ENCODE measurements around the gene AGBL4. TPM values are rescaled to one million over a fixed set of nuclear protein-coding genes. Genes with fewer than 3 reads are reported as not detected.

Gene AGBL4
- total and polyA plus RNA-seq, 11 donors: 0.40 to 1.4 (median 0.54) TPM; not detected in 3

DNA sequence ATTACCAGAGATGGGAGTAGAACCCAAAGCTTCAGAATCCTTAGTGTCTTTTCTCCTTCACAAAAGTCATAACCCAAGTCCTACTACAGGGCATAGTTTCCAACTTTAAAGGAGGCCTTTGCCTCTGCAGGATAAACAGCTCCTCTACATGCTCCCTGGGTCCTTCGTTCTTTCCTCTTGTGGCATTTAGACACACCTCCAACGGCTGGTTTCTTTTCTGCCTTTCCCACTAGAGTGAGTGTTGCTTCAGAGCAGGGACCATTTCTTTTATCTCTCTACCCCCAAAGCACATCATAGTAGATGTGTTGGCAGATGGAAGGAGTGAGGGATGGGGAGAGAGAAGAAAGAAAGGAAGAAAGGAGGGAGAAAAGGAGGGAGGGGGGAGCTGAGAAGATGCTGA, 1407.0 kb downstream of the AGBL4 start:
- Histone ChIP-seq H3K27me3 (peaks cover 0 to 10% (median 0%) of the 10 kb centered on the region in 9 donors), H3K4me3 (no peak overlapping the region), H3K9me3 (no peaks in the 10 kb centered on the region), H3K36me3 (no peaks in the 10 kb centered on the region), H3K4me1 (peaks cover 0 to 11% (median 0%) of the 10 kb centered on the region in 12 donors), H3K27ac (no peak overlapping the region)
- TF ChIP-seq POLR2A (IDR thresholded peaks at IDR 0.05): no peak
- TF ChIP-seq, protein P1, sequence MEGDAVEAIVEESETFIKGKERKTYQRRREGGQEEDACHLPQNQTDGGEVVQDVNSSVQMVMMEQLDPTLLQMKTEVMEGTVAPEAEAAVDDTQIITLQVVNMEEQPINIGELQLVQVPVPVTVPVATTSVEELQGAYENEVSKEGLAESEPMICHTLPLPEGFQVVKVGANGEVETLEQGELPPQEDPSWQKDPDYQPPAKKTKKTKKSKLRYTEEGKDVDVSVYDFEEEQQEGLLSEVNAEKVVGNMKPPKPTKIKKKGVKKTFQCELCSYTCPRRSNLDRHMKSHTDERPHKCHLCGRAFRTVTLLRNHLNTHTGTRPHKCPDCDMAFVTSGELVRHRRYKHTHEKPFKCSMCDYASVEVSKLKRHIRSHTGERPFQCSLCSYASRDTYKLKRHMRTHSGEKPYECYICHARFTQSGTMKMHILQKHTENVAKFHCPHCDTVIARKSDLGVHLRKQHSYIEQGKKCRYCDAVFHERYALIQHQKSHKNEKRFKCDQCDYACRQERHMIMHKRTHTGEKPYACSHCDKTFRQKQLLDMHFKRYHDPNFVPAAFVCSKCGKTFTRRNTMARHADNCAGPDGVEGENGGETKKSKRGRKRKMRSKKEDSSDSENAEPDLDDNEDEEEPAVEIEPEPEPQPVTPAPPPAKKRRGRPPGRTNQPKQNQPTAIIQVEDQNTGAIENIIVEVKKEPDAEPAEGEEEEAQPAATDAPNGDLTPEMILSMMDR (IDR thresholded peaks at IDR 0.05): no peak
- ATAC-seq (no peak), DNase-seq (no peak)
- WGBS, 4 donors: 56 to 69% (median 64%) methylated on average over 2 of the region's 2 CpGs
- intact Hi-C loops (cut with DNase I): no loop called here

DNA sequence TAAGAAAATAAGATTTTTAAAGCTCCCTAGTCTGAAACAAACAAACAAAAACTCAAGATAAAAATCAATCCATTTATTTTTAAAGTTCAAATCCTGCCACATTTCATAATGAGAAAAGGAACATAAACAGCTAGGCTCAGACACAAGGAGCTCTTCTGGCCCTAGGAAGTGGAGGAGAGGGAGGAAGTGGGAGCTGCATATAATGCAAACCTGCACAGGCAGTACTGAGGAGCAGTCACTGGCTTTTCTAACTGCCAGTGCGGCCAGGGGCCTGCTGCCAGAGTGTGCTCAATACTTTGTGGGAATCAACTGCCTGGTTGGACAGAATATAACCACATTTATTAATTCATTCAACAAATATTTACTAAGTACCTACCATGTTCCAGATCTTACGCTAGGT, 1411.9 kb downstream of the AGBL4 start:
- Histone ChIP-seq H3K36me3 (no peaks in the 10 kb centered on the region), H3K27ac (no peak overlapping the region), H3K27me3 (no peaks in the 10 kb centered on the region), H3K9me3 (no peaks in the 10 kb centered on the region), H3K4me1 (peaks cover 0 to 10% (median under 1%) of the 10 kb centered on the region in 12 donors), H3K4me3 (no peak overlapping the region)
- DNase-seq (no peak), ATAC-seq (no peak)
- intact Hi-C loops (cut with DNase I): no loop called here
- WGBS, 4 donors: 70 to 87% (median 81%) methylated on average over 2 of the region's 2 CpGs
- TF ChIP-seq POLR2A (IDR thresholded peaks at IDR 0.05): no peak
- TF ChIP-seq, protein P1 (IDR thresholded peaks at IDR 0.05): no peak

DNA sequence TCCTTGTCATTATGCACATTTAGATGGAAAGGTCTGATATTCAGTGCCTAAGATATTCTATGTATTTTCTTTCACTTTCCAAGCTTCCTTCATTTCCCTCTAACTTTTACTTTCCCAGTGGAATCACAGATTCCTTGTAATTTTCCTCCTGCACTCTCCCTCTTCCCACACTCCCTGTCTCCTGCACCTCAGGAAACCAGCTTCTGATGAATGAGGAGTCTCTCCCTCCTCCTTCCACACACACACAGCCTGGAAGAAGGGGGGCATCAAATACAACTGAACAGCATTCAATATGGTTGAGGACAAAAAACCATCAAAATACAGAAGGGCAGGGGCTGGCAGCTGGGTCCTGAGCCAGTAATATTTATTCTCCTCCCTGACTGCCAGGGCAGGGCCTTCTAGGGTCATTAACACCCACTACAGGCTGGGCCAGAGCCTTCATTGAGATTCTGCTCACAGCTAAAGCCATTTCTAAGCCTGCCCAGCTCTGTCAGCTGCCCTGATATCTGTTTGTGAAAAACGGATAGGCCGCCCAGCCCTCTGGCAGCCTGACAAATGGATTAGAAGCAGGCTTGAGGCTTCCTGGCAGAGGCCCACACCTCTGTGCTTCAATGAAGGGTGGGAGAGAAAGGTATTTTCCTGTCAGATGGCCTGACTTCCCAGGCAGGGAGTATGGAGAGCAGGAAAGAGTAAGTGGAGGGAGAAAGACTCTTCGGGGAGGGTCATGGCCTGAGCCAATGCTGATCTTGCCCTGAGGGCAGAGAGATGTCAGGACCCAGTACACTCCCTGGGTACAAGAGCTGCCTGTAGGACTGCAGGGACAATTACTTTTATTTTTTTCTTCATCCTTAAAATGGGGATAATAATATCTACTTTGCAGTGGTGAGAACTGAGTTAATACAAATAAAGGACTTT, 1412.9 kb downstream of the AGBL4 start:
- ATAC-seq (peak; percentile 70 to 94 (median 85)), DNase-seq (peak; percentile 39 to 76 (median 54))
- peaks cover 0 to 10% (median 0%) of the 10 kb centered on the region in 12 donors for H3K4me1 ChIP-seq
- 13 to 32% (median 30%) methylated on average over 3 of the region's 3 CpGs for WGBS, 4 donors
- no peak overlapping the region for H3K4me3 ChIP-seq
- peak overlapping the region in 6 of 12 donors; percentile 26 to 58 (median 43) for H3K27ac ChIP-seq
- H3K9me3 ChIP-seq: no peaks in the 10 kb centered on the region
- TF ChIP-seq, protein P1 (IDR thresholded peaks at IDR 0.05): no peak
- TF ChIP-seq POLR2A (IDR thresholded peaks at IDR 0.05): no peak
- H3K36me3 ChIP-seq: no peaks in the 10 kb centered on the region
- intact Hi-C loops (cut with DNase I): no loop called here
- H3K27me3 ChIP-seq: no peaks in the 10 kb centered on the region

DNA sequence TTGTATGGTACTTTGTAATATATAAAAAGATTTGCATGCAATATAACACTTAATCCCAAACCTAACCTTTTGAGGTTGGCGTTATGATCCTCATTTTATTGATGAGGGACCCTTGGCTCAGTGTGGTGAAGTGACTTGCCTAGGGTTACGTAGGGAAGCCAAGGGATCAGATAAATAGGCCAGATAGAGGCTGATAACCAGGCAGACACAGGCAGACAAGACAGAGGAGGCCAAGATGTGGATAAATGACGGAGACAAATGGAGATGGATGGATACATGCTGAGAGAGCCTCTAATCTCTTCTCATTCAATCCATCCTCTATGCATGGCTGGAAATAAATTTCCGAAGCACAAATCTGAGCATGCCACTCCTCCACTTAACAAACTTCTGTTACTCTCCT, 1414.9 kb downstream of the AGBL4 start:
- no peaks in the 10 kb centered on the region for H3K36me3 ChIP-seq
- no peak overlapping the region for H3K4me3 ChIP-seq
- no peaks in the 10 kb centered on the region for H3K27me3 ChIP-seq
- H3K9me3 ChIP-seq: no peaks in the 10 kb centered on the region
- H3K27ac ChIP-seq: no peak overlapping the region
- ATAC-seq: no peak
- intact Hi-C loops (cut with DNase I): no loop called here
- WGBS, 4 donors: 75 to 94% (median 85%) methylated on average over 4 of the region's 4 CpGs
- peaks cover 0 to 10% (median 0%) of the 10 kb centered on the region in 12 donors for H3K4me1 ChIP-seq
- no peak for TF ChIP-seq POLR2A (IDR thresholded peaks at IDR 0.05)
- TF ChIP-seq, protein P1 (IDR thresholded peaks at IDR 0.05): no peak
- no peak for DNase-seq

All from heart left ventricle (tissue), 16 donors.